Measurements from ENCODE around the gene RFC4. TPM values are rescaled to one million over a fixed set of nuclear protein-coding genes. Genes with fewer than 3 reads are reported as not detected.

RFC4 gene
- total and polyA plus RNA-seq, 9 of the 15 experiments (the other 6 are each of a cell fraction or from before 2014, with no cell fraction given): 105 to 227 (median 180) TPM

GRCh38 chr3:186746008-186746407 is 60.3 kb downstream of the RFC4 start (continued):
- TF ChIP-seq MAX (CRISPR knock-in tag; IDR thresholded peaks at IDR 0.05): peak; percentile 86
- peak; percentile 32; the same call in 1 of the 2 replicates for TF ChIP-seq CBX1 (IDR thresholded peaks at IDR 0.05; ENCODE audit: low read depth)
- no peak for TF ChIP-seq RBFOX2 (IDR thresholded peaks at IDR 0.05; ENCODE audit: low read depth, low read length)
- peak; percentile 82 for TF ChIP-seq L3MBTL2 (IDR thresholded peaks at IDR 0.05)
- TF ChIP-seq MGA (IDR thresholded peaks at IDR 0.05): peak; percentile 67
- peak; percentile 38 for TF ChIP-seq GABPA (tag; conservative IDR thresholded peaks at IDR 0.05; ENCODE audit: low read depth)
- TF ChIP-seq TEAD4 (IDR thresholded peaks at IDR 0.05; ENCODE audit: low read length): peak; percentile 43; the same call in 1 of the 2 replicates
- TF ChIP-seq TEAD4 (CRISPR knock-in tag; IDR thresholded peaks at IDR 0.05; ENCODE audit: borderline replicate concordance): no peak

Data from K562 (cell line).